Renal cortex interstitium (tissue), 11 donors: ENCODE measurements around the gene FYN. TPM values are rescaled to one million over a fixed set of nuclear protein-coding genes. Genes with fewer than 3 reads are reported as not detected.
"Not testable (repeated sequence)": the region's sequence is repeated elsewhere in the genome, so short reads cannot be mapped to it uniquely, and the experiment has no call there.

ENCODE experiments used
- DNase-seq, 11 donors: peaks; one replicate each; pipeline ENCODE4 v3.0.0-alpha.2; 2013; ENCODE audit warnings: low read depth in 9 of 11, low spot score in 4 of 11; ENCODE audit errors: extremely low read depth in 1 of 11
- polyA plus RNA-seq, 3 donors: library from polyadenylated mRNA; unstranded; fragments of 120-200 nt; gene quantifications; one replicate each; pipeline ENCODE4 v1.2.1, GENCODE V29; 2013; ENCODE audit not compliant: insufficient read length in 3 of 3

The FYN gene
- polyA plus RNA-seq, 3 donors, result 137 to 177 (median 176) TPM

- no peak for DNase-seq
Observed at GRCh38 chr6:111686249-111686931, 186.9 kb downstream of the FYN start.

- DNase-seq, result no peak
Observed at GRCh38 chr6:111685526-111685925, 187.7 kb downstream of the FYN start.

DNA sequence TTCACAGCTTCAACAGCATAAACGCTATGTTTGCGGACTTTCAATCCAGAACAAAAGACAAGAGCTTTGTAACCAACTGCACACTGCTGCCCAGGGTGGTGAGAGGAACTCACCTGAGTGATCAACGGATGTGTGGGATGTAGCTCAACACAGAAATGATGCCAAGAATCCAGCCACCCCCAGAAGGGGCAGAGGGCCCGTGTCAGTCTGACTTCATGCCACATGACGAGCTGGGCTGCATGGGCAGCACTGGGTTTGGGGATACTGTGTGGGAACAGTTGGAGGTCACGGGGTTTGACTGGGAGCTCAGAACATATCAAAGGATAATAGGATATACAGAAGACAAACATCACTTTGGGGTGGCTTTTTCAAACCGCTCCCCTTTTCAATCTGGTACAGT is 188.2 kb downstream of the FYN start:
- no peak for DNase-seq

- DNase-seq, result no peak
Observed at GRCh38 chr6:111683749-111684267, 189.4 kb downstream of the FYN start.

- DNase-seq, result no peak
Observed at GRCh38 chr6:111683157-111683556, 190.1 kb downstream of the FYN start.

DNA sequence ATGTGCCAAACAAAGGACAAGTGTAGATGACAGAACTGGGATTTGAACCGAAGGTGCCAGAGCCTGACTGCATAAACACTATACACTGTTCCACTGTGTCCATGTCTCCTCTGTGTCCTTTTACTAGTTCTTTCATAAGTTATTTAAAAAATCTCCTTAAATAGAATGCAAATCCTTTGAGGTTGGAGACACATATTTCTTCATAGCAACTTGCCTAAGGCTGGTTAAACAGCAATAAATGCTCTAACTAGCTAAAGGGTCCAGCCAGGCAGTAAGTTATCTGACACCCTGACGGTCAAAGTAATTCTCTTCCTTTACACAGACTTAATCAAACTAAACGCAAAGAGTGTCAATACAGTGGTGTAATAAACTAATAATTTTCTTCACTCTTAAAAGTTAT is 191.4 kb downstream of the FYN start:
- DNase-seq, result no peak

- DNase-seq, result not testable (repeated sequence)
Observed at GRCh38 chr6:111680811-111681609, 192.2 kb downstream of the FYN start.

DNA sequence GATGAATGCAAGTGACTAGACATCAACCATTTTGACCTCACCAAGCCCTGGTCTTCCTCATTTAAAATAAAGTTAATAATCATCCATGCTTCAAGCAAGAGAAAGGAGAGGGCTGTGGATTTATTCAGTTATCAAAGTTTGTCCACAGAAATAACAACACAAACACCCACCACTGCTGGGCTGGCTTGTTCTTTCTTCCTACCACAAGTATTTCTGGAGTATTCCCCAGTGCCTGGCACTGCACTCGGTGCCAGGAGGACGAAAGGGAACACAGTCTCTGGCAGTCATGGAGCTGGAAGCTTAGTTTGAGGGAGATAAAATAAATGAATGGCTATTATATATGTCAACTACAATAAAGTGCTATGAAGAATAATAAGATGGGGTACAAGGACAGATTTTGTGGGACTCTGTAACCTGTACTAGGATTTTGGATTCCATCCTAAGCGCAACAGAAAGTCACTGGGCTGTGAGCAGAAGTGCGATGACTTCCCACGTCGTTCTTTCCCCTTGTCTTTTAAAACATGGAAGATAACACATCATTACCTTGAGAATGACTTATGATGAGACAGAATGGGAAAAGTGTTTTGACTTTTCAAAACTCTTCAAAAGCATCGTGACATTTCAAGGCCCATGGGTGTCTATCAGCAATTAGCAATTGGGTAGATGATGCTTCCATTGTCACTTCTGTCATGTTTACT is 193.1 kb downstream of the FYN start:
- DNase-seq, result no peak

GRCh38 chr6:111679126-111679858 is 194.0 kb downstream of the FYN start:
- no peak for DNase-seq

- no peak for DNase-seq
Observed at GRCh38 chr6:111677249-111677990, 195.8 kb downstream of the FYN start.

- DNase-seq, result no peak
Observed at GRCh38 chr6:111676383-111676782, 196.9 kb downstream of the FYN start.

- no peak for DNase-seq
Observed at GRCh38 chr6:111674883-111675282, 198.4 kb downstream of the FYN start.

DNA sequence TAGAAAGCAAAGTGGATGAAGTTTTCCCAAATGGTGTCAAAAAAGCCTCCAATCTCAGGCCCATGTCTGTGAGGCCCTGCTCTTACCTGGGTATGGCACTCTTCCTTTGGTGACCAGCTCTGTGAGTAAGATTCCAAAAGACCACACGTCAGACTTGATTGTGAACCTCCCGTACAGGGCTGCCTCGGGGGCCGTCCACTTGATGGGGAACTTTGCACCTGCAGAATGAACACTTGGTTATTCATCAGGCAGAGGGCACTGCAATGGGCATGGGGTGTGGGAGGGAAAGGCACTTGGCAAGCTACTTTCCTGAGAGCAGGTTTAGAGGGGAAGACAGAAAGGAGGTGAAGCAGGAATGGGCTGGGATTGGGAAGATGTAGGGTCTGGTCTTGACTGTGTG is 198.8 kb downstream of the FYN start:
- no peak for DNase-seq

DNA sequence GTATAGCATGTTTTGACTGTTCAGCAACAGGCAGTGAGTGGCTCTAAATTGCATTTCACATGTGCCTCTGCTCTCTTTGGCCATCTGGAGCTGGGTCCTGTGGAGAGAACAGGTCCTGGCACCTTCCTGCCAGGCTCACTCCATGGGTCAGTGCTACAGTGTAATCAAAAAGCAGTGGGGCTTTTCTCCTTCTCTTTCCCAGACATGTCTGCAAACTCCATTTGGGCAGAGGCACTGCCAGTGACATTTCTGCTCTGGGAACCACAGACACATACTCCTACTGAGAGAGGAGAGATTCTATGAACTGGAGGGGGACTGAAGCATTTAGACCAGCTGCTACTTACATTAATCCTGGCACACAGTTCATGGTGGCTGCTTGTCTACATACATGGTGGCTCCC is 199.3 kb downstream of the FYN start:
- no peak for DNase-seq

DNA sequence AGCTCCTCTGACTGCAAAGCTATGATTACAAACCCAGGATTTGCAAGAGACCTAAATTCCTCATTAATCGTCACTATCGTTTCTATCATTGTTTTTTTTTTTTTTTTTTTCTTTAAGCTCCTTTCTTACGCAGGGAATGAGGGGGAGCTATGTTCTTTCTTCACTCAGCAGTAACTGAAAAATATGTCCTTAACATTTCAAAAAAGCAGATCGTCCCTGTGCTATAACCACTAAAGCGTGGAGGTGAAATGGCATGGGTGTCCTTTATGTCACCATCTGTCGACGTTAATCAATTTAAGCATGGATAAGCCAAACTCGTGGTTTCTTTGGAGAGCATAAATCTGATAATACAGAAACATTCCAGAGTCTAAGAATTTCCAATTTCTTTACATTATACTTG is 199.7 kb downstream of the FYN start:
- no peak for DNase-seq

GRCh38 chr6:111672761-111673450 is 200.3 kb downstream of the FYN start:
- no peak for DNase-seq

- DNase-seq, result no peak
Observed at GRCh38 chr6:111669326-111669725, 203.9 kb downstream of the FYN start.

DNA sequence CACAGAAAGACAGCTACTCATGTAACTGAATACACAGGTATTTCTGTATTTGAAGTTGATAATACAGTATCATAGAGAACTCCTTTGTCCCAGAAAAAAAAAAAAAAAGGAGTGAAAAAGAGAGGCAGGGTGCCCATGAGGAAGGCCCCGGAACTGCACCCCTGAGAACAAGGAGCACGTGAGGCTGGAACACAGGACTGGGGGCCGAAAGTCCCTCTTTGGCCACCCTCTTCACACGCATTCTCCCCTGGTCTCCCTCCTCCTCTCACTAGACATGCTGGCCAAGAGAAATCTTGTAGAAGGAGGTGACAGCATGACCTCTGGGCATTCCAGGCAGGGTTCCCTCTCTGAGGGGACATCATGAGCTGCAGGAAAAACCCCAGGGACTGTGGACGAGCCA is 204.8 kb downstream of the FYN start:
- no peak for DNase-seq
